Activated CD8-positive, alpha-beta memory T cell treated with anti-CD3 and anti-CD28 coated beads, Interleukin-2, amount 50 U/mL, for 1 hour (primary cell): ENCODE data around the gene COG7.
"Not testable (repeated sequence)": the region's sequence is repeated elsewhere in the genome, so short reads cannot be mapped to it uniquely, and the experiment has no call there.

Experiments used
- DNase-seq: peaks from one replicate; pipeline ENCODE4 v3.0.0-alpha.2; 2020; ENCODE audit errors: extremely low read depth

Gene COG7

GRCh38 chr16:23452572-23453337 is at the start of gene COG7:
Gene COG7 (minus strand): TSS chr16:23453189. CDS start chr16:23452994, 195 bp downstream.
- peak; percentile 64 for DNase-seq

GRCh38 chr16:23502466-23502865 is 49.5 kb upstream of the COG7 start:
- DNase-seq: no peak

GRCh38 chr16:23501291-23501690 is 48.3 kb upstream of the COG7 start:
- DNase-seq: no peak

GRCh38 chr16:23500862-23501225 is 47.9 kb upstream of the COG7 start:
- DNase-seq: no peak

GRCh38 chr16:23500212-23500861 is 47.3 kb upstream of the COG7 start:
- DNase-seq: no peak

- no peak for DNase-seq
These were observed 46.8 kb upstream of the COG7 start for GRCh38 chr16:23499801-23500200.

- DNase-seq: no peak
These were observed 45.9 kb upstream of the COG7 start for GRCh38 chr16:23498863-23499262.

- DNase-seq: no peak
These were observed 44.5 kb upstream of the COG7 start for GRCh38 chr16:23497543-23497868.

- DNase-seq: no peak
These were observed 44.0 kb upstream of the COG7 start for GRCh38 chr16:23496821-23497542.

- no peak for DNase-seq
These were observed 42.7 kb upstream of the COG7 start for GRCh38 chr16:23495671-23496070.

GRCh38 chr16:23494188-23494587 is 41.2 kb upstream of the COG7 start:
- no peak for DNase-seq

GRCh38 chr16:23491490-23492391 is 38.8 kb upstream of the COG7 start:
- no peak for DNase-seq

- no peak for DNase-seq
These were observed 33.5 kb upstream of the COG7 start for GRCh38 chr16:23486480-23486879.

- no peak for DNase-seq
These were observed 32.9 kb upstream of the COG7 start for GRCh38 chr16:23485841-23486240.

GRCh38 chr16:23485257-23485614 is 32.2 kb upstream of the COG7 start:
- no peak for DNase-seq

- DNase-seq: no peak
These were observed 31.7 kb upstream of the COG7 start for GRCh38 chr16:23484510-23485256.

GRCh38 chr16:23483492-23483891 is 30.5 kb upstream of the COG7 start:
- DNase-seq: not testable (repeated sequence)

GRCh38 chr16:23482778-23483177 is 29.8 kb upstream of the COG7 start:
- peak; percentile 27 for DNase-seq

- no peak for DNase-seq
These were observed 27.3 kb upstream of the COG7 start for GRCh38 chr16:23480257-23480656.

GRCh38 chr16:23479138-23479537 is 26.1 kb upstream of the COG7 start:
- no peak for DNase-seq

GRCh38 chr16:23478566-23478965 is 25.6 kb upstream of the COG7 start:
- DNase-seq: no peak
